ENCODE measurements around the gene ZFC3H1.
A peak's percentile ranks its signal among the peaks of the same experiment; 100 is the strongest.

Gene ZFC3H1

GRCh38 chr12:71671311-71671710, 7.7 kb upstream of the ZFC3H1 start:
- no peak for DNase-seq

GRCh38 chr12:71666259-71666658, 2.6 kb upstream of the ZFC3H1 start:
- DNase-seq, result no peak

GRCh38 chr12:71665090-71665463, 1.4 kb upstream of the ZFC3H1 start:
- DNase-seq, result no peak

- no peak for DNase-seq
Measured at GRCh38 chr12:71664411-71665089, 902 bp upstream of the ZFC3H1 start.

GRCh38 chr12:71662849-71663560, 643 bp downstream of the ZFC3H1 start:
- peak; percentile 84 for DNase-seq

- DNase-seq, result no peak
Measured at GRCh38 chr12:71661977-71662530, 1.6 kb downstream of the ZFC3H1 start.

- DNase-seq, result no peak
Measured at GRCh38 chr12:71656740-71657139, 6.9 kb downstream of the ZFC3H1 start.

- DNase-seq, result no peak
Measured at GRCh38 chr12:71655907-71656306, 7.7 kb downstream of the ZFC3H1 start.

GRCh38 chr12:71655495-71655894, 8.2 kb downstream of the ZFC3H1 start:
- no peak for DNase-seq

- DNase-seq, result no peak
Measured at GRCh38 chr12:71654200-71654599, 9.4 kb downstream of the ZFC3H1 start.

- no peak for DNase-seq
Measured at GRCh38 chr12:71653137-71653536, 10.5 kb downstream of the ZFC3H1 start.

GRCh38 chr12:71652656-71653055, 11.0 kb downstream of the ZFC3H1 start:
- DNase-seq, result no peak

GRCh38 chr12:71649401-71649800, 14.2 kb downstream of the ZFC3H1 start:
- no peak for DNase-seq

GRCh38 chr12:71648537-71648936, 15.1 kb downstream of the ZFC3H1 start:
- DNase-seq, result no peak

- DNase-seq, result no peak
Measured at GRCh38 chr12:71646512-71646911, 17.1 kb downstream of the ZFC3H1 start.

GRCh38 chr12:71645268-71645667, 18.4 kb downstream of the ZFC3H1 start:
- no peak for DNase-seq

- no peak for DNase-seq
Measured at GRCh38 chr12:71642264-71642663, 21.4 kb downstream of the ZFC3H1 start.

- no peak for DNase-seq
Measured at GRCh38 chr12:71641390-71641789, 22.3 kb downstream of the ZFC3H1 start.

- no peak for DNase-seq
Measured at GRCh38 chr12:71640316-71640715, 23.3 kb downstream of the ZFC3H1 start.

- no peak for DNase-seq
Measured at GRCh38 chr12:71639341-71639760, 24.3 kb downstream of the ZFC3H1 start.

- no peak for DNase-seq
Measured at GRCh38 chr12:71638499-71638898, 25.1 kb downstream of the ZFC3H1 start.

- DNase-seq, result no peak
Measured at GRCh38 chr12:71636704-71637115, 26.9 kb downstream of the ZFC3H1 start.

- DNase-seq, result no peak
Measured at GRCh38 chr12:71627438-71628002, 36.1 kb downstream of the ZFC3H1 start.

- DNase-seq, result no peak
Measured at GRCh38 chr12:71626768-71627167, 36.9 kb downstream of the ZFC3H1 start.

Data from activated CD4-positive, alpha-beta T cell treated with anti-CD3 and anti-CD28 coated beads for 48 hours (primary cell).